Breast epithelium (tissue), 3 donors: Measurements from ENCODE around the gene CDC20B.

Experiments used
- CTCF ChIP-seq, 3 donors: fragments of 450-650 bp; IDR thresholded peaks; one replicate each; pipeline ENCODE4 v1.5.1; 2016 to 2017; ENCODE audit warnings: antibody characterized with exemption in 3 of 3, mild to moderate bottlenecking in 3 of 3, moderate library complexity in 3 of 3
- POLR2AphosphoS5 ChIP-seq, 3 donors: sonication (generic); formaldehyde crosslinking; IDR thresholded peaks; one replicate each; pipeline ENCODE4 v1.6.1; 2017; ENCODE audit warnings: antibody characterized with exemption in 3 of 3

- TF ChIP-seq CTCF (IDR thresholded peaks at IDR 0.05) = no peak
- no peak for TF ChIP-seq POLR2AphosphoS5 (IDR thresholded peaks at IDR 0.05)
Measured at GRCh38 chr5:55220433-55221185, 47.6 kb upstream of the CDC20B start.
